ENCODE measurements around the gene MRPS34. TPM values are rescaled to one million over a fixed set of nuclear protein-coding genes. Genes with fewer than 3 reads are reported as not detected.

MRPS34 gene
- total and polyA plus RNA-seq, 10 of the 15 experiments (the other 5 are each of a cell fraction or from before 2014, with no cell fraction given) = 3.6 to 285 (median 147) TPM

GRCh38 chr16:1764971-1765370 lies 8.0 kb downstream of the MRPS34 start:
- no peak for ATAC-seq
- Histone ChIP-seq H3K4me3 (no peak overlapping the region), H3K36me3 (ENCODE audit: control insufficient read depth in 2 of 2, insufficient read depth in 2 of 2, low read length in 1 of 2) (peaks cover 0 to 30% of the 10 kb centered on the region in 2 experiments; a peak in 3 of 4 replicates), H3K27me3 (replicated peaks in 1 of 2; ENCODE audit: control insufficient read depth in 2 of 2, insufficient read depth in 2 of 2, low read length in 1 of 2) (no peaks in the 10 kb centered on the region), H3K9me3 (replicated peaks; ENCODE audit: control insufficient read depth, insufficient read depth, low read length) (no peaks in the 10 kb centered on the region), H2AFZ (ENCODE audit: control insufficient read depth, low read depth, low read length) (no peak overlapping the region), H3K79me2 (ENCODE audit: control insufficient read depth, insufficient read depth, low read length) (no peaks in the 10 kb centered on the region), H3K9ac (ENCODE audit: control insufficient read depth, insufficient read depth, low read length) (no peak overlapping the region), H4K20me1 (ENCODE audit: control insufficient read depth, insufficient read depth) (no peaks in the 10 kb centered on the region), H3K4me2 (ENCODE audit: control insufficient read depth, insufficient read depth) (no peak overlapping the region), H3K4me1 (ENCODE audit: control insufficient read depth, insufficient read depth, low read length) (no peaks in the 10 kb centered on the region), H3K27ac (ENCODE audit: control insufficient read depth, insufficient read depth) (no peak overlapping the region)
- BruUV-seq (replicated peaks) = no TSS peak
- WGBS (ENCODE audit: insufficient coverage, insufficient replicate concordance, low lambda C conversion rate, missing lambda C conversion rate) = 99% methylated on average over 21 of the region's 21 CpGs
- POLR2A ChIA-PET = no interaction called here
- in situ Hi-C loops (cut with MboI) (no loop called here), intact Hi-C loops (cut with micrococcal nuclease; ENCODE audit: unreplicated experiment) (no loop called here)
- FAIRE-seq = no peak
- no peak for TF ChIP-seq YY1 (IDR thresholded peaks at IDR 0.05; ENCODE audit: low read depth, low read length)
- no peak for TF ChIP-seq SMARCA5 (IDR thresholded peaks at IDR 0.05)
- no peak for TF ChIP-seq SMC3 (IDR thresholded peaks at IDR 0.05; ENCODE audit: borderline replicate concordance, low read length)
- TF ChIP-seq EP300 (IDR thresholded peaks at IDR 0.05; ENCODE audit: borderline replicate concordance in 1 of 2, control insufficient read depth in 1 of 2, low read depth in 2 of 2, low read length in 2 of 2) = no peak
- TF ChIP-seq E4F1 (IDR thresholded peaks at IDR 0.05; ENCODE audit: borderline replicate concordance, partially characterized antibody) = no peak
- TF ChIP-seq CBFB (IDR thresholded peaks at IDR 0.05; ENCODE audit: low read depth) = no peak
- no peak for TF ChIP-seq ZNF217 (IDR thresholded peaks at IDR 0.05)
- TF ChIP-seq CHD1 (IDR thresholded peaks at IDR 0.05; ENCODE audit: low read depth, low read length) = no peak
- no peak for TF ChIP-seq ZNF207 (IDR thresholded peaks at IDR 0.05; ENCODE audit: borderline replicate concordance)
- no peak for TF ChIP-seq ZBTB11 (CRISPR knock-in tag; IDR thresholded peaks at IDR 0.05)
- no peak for TF ChIP-seq POU2F2 (IDR thresholded peaks at IDR 0.05; ENCODE audit: borderline replicate concordance, low read depth, low read length)
- TF ChIP-seq TCF12 (IDR thresholded peaks at IDR 0.05; ENCODE audit: low read depth, low read length) = no peak
- no peak for TF ChIP-seq MEF2A (IDR thresholded peaks at IDR 0.05; ENCODE audit: insufficient read depth, low read depth, low read length)
- SMC1A ChIA-PET (ENCODE audit: uncharacterized antibody, unreplicated experiment) = no interaction called here
- DNase-seq (ENCODE audit: low read depth, low spot score) = no peak
- RAD21 ChIA-PET (ENCODE audit: unreplicated experiment) = interaction anchor here (0.8 kb wide), 1 partner anchor 116 kb away, joined by 4 read pairs; no protein-coding TSS in a partner anchor
- CTCF ChIA-PET = interaction anchor here (1.2 kb wide), 1 partner anchor 59 kb away, joined by 4 read pairs; the partner anchor contains the start of gene MAPK8IP3

All from GM12878 (cell line).